Small intestine (tissue), 7 donors: ENCODE data around the gene AFF2. TPM values are rescaled to one million over a fixed set of nuclear protein-coding genes. Genes with fewer than 3 reads are reported as not detected.

Experiments
- DNase-seq, 2 donors: peaks; one replicate each; pipeline versions ENCODE4 v3.0.0 to v3.0.0-alpha.2; 2013
- FAIRE-seq: peaks from 2 replicates; lab custom pipeline; 2012; peaks lifted over from hg19 to GRCh38; lab: Jason Lieb, UNC
- H3K27ac ChIP-seq, 3 donors: one replicate each; pipeline ENCODE4 v1.5.1; 2013; ENCODE audit warnings: low read length in 2 of 3, mild to moderate bottlenecking in 2 of 3, control low read depth in 1 of 3, inconsistent platforms in 1 of 3, low read depth in 1 of 3, moderate library complexity in 1 of 3
- H3K27me3 ChIP-seq, 3 donors: one replicate each; pipeline ENCODE4 v1.6.1; 2013; ENCODE audit warnings: low read length in 3 of 3, inconsistent platforms in 1 of 3; ENCODE audit not compliant: control insufficient read depth in 3 of 3, insufficient read depth in 3 of 3
- H3K36me3 ChIP-seq, 3 donors: one replicate each; pipeline ENCODE4 v1.6.1; 2013; ENCODE audit warnings: low read length in 3 of 3, inconsistent platforms in 1 of 3, low read depth in 1 of 3, mild to moderate bottlenecking in 1 of 3, moderate library complexity in 1 of 3; ENCODE audit not compliant: control insufficient read depth in 3 of 3, insufficient read depth in 2 of 3
- H3K4me1 ChIP-seq, 3 donors: one replicate each; pipeline ENCODE4 v1.6.1; 2013; ENCODE audit warnings: low read length in 2 of 3, inconsistent platforms in 1 of 3, low read depth in 1 of 3, mild to moderate bottlenecking in 1 of 3, moderate library complexity in 1 of 3; ENCODE audit not compliant: control insufficient read depth in 3 of 3, insufficient read depth in 2 of 3
- H3K4me3 ChIP-seq, 3 donors: one replicate each; pipeline ENCODE4 v1.5.1; 2013; ENCODE audit warnings: low read length in 3 of 3, control low read depth in 1 of 3, inconsistent platforms in 1 of 3, low read depth in 1 of 3, mild to moderate bottlenecking in 1 of 3, moderate library complexity in 1 of 3
- H3K9me3 ChIP-seq, 2 donors: one replicate each; pipeline ENCODE4 v1.6.1; 2013; ENCODE audit warnings: low read depth in 1 of 2, low read length in 1 of 2; ENCODE audit not compliant: control insufficient read depth in 2 of 2, insufficient read depth in 1 of 2
- WGBS, 3 donors: extraction: QIAGEN DNeasy Blood & Tissue Kit; methylation state at CpG; one replicate each; pipeline ENCODE4 v1.1.7; 2013; 5-methylcytosine and 5-hydroxymethylcytosine counted together
- polyA plus RNA-seq, 4 donors: library from polyadenylated mRNA; stranded (reverse) in 3 of 4; unstranded in 1 of 4; fragments of 200-250 nt in 3 of 4; fragments of 120-200 nt in 1 of 4; gene quantifications; one replicate each; pipeline versions ENCODE4 v1.2.1 to v1.2.3, GENCODE V29; 2013
- donor health status: healthy with polysubstance abuse.
- donor health status: control.
- donor health status: control.
- donor health status: Bipolar disorder and iron deficiency.
- donor health status: healthy.

Gene AFF2
- polyA plus RNA-seq, 4 donors: 0.34 to 1.2 TPM; not detected in 2

DNA sequence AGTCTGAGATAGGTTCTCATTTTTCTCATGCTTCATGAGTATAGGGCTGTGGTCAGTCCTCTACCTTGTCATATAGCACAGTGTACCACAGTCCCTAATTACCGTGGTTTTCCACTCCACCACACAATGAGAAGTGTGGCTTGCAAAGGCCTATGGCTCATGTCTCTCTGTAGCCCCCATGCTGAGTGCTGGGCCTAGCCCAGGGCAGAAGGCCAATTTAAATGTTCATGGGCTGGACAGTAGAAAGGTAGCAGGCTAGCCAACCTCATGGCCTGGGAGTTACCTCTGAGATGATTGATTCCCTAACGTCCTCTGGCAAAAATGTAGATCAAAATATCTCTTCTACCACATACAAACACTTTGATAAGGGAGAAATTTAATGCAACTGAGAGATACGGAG is 222.5 kb downstream of the AFF2 start:
- H3K27ac ChIP-seq: no peak overlapping the region
- H3K36me3 ChIP-seq: no peaks in the 10 kb centered on the region
- H3K9me3 ChIP-seq: no peaks in the 10 kb centered on the region
- H3K27me3 ChIP-seq: no peaks in the 10 kb centered on the region
- H3K4me3 ChIP-seq: no peak overlapping the region
- DNase-seq (no peak), FAIRE-seq (no peak)
- 53 to 72% (median 64%) methylated on average over 3 of the region's 3 CpGs for WGBS, 3 donors
- H3K4me1 ChIP-seq: no peaks in the 10 kb centered on the region

- WGBS, 3 donors: 81 to 91% (median 90%) methylated on average over 2 of the region's 2 CpGs
- no peak for DNase-seq
- no peaks in the 10 kb centered on the region for H3K4me1 ChIP-seq
- no peaks in the 10 kb centered on the region for H3K36me3 ChIP-seq
- no peak overlapping the region for H3K4me3 ChIP-seq
- no peak for FAIRE-seq
- H3K27me3 ChIP-seq: no peaks in the 10 kb centered on the region
- no peaks in the 10 kb centered on the region for H3K9me3 ChIP-seq
- H3K27ac ChIP-seq: no peak overlapping the region
These were observed 223.1 kb downstream of the AFF2 start for GRCh38 chrX:148723551-148723950.

- no peaks in the 10 kb centered on the region for H3K9me3 ChIP-seq
- no peaks in the 10 kb centered on the region for H3K36me3 ChIP-seq
- no peaks in the 10 kb centered on the region for H3K27me3 ChIP-seq
- H3K27ac ChIP-seq: no peak overlapping the region
- no peak for DNase-seq
- FAIRE-seq: no peak
- 61 to 78% (median 62%) methylated on average over 5 of the region's 5 CpGs for WGBS, 3 donors
- H3K4me3 ChIP-seq: no peak overlapping the region
- H3K4me1 ChIP-seq: no peaks in the 10 kb centered on the region
These were observed 228.5 kb downstream of the AFF2 start for GRCh38 chrX:148728901-148729300.

GRCh38 chrX:148732743-148733142 is 232.3 kb downstream of the AFF2 start:
- Histone ChIP-seq H3K9me3 (no peaks in the 10 kb centered on the region), H3K4me1 (no peaks in the 10 kb centered on the region), H3K27ac (no peak overlapping the region), H3K4me3 (no peak overlapping the region), H3K27me3 (no peaks in the 10 kb centered on the region), H3K36me3 (no peaks in the 10 kb centered on the region)
- no peak for FAIRE-seq
- DNase-seq: no peak

- no peak overlapping the region for H3K4me3 ChIP-seq
- H3K4me1 ChIP-seq: no peaks in the 10 kb centered on the region
- WGBS, 3 donors: 40 to 66% (median 49%) methylated on average over 6 of the region's 6 CpGs
- FAIRE-seq: no peak
- H3K27me3 ChIP-seq: no peaks in the 10 kb centered on the region
- no peaks in the 10 kb centered on the region for H3K9me3 ChIP-seq
- H3K36me3 ChIP-seq: no peaks in the 10 kb centered on the region
- no peak for DNase-seq
- no peak overlapping the region for H3K27ac ChIP-seq
These were observed 241.0 kb downstream of the AFF2 start for GRCh38 chrX:148741441-148741840.

DNA sequence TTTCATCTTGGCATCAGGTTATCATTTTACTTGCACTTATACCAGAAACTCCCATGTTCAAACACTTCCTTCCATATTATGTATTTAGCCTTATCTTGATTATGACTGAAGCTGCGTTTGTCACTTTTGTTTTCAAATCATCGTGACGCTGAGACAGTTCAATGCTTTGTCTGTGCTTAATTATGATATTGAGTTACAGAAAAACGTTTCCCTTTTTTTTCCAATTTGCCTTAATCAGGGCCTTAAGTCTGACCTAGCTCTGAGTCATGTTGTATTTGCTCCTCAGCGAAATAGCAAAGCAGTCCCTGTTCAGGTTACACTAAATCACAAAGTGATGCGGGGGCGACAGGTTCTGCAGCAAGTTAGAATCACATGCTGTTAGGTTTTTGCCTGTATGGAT is 254.7 kb downstream of the AFF2 start:
- H3K27me3 ChIP-seq: no peaks in the 10 kb centered on the region
- 48 to 57% (median 56%) methylated on average over 7 of the region's 7 CpGs for WGBS, 3 donors
- FAIRE-seq: no peak
- H3K27ac ChIP-seq: no peak overlapping the region
- no peak for DNase-seq
- H3K4me1 ChIP-seq: no peaks in the 10 kb centered on the region
- no peaks in the 10 kb centered on the region for H3K36me3 ChIP-seq
- no peak overlapping the region for H3K4me3 ChIP-seq
- H3K9me3 ChIP-seq: no peaks in the 10 kb centered on the region

- no peaks in the 10 kb centered on the region for H3K4me1 ChIP-seq
- H3K27ac ChIP-seq: no peak overlapping the region
- 68 to 79% (median 74%) methylated on average over 2 of the region's 2 CpGs for WGBS, 3 donors
- no peak for FAIRE-seq
- no peak overlapping the region for H3K4me3 ChIP-seq
- no peaks in the 10 kb centered on the region for H3K27me3 ChIP-seq
- no peaks in the 10 kb centered on the region for H3K36me3 ChIP-seq
- H3K9me3 ChIP-seq: no peaks in the 10 kb centered on the region
- DNase-seq: no peak
These were observed 263.5 kb downstream of the AFF2 start for GRCh38 chrX:148763896-148764295.

- no peak overlapping the region for H3K27ac ChIP-seq
- no peak for FAIRE-seq
- no peaks in the 10 kb centered on the region for H3K4me1 ChIP-seq
- no peaks in the 10 kb centered on the region for H3K9me3 ChIP-seq
- no peaks in the 10 kb centered on the region for H3K27me3 ChIP-seq
- 61 to 78% (median 68%) methylated on average over 3 of the region's 3 CpGs for WGBS, 3 donors
- no peak for DNase-seq
- H3K4me3 ChIP-seq: no peak overlapping the region
- H3K36me3 ChIP-seq: no peaks in the 10 kb centered on the region
These were observed 267.9 kb downstream of the AFF2 start for GRCh38 chrX:148768296-148768695.

- H3K27ac ChIP-seq: no peak overlapping the region
- H3K27me3 ChIP-seq: no peaks in the 10 kb centered on the region
- no peaks in the 10 kb centered on the region for H3K4me1 ChIP-seq
- H3K4me3 ChIP-seq: no peak overlapping the region
- H3K9me3 ChIP-seq: no peaks in the 10 kb centered on the region
- H3K36me3 ChIP-seq: no peaks in the 10 kb centered on the region
- no peak for DNase-seq
- FAIRE-seq: no peak
These were observed 271.0 kb downstream of the AFF2 start for GRCh38 chrX:148771440-148771839.
